Ascending aorta (tissue), 2 donors: Measurements from ENCODE around the gene ARHGAP25. TPM values are rescaled to one million over a fixed set of nuclear protein-coding genes. Genes with fewer than 3 reads are reported as not detected.

Source experiments
- DNase-seq, 2 donors: peaks; one replicate each; pipeline ENCODE4 v3.0.0-alpha.2; 2019; ENCODE audit warnings: low spot score in 2 of 2
- H3K27ac ChIP-seq, 2 donors: fragments of 200-600 bp; sonication (generic); one replicate each; pipeline ENCODE4 v1.5.1; 2016 to 2017; ENCODE audit warnings: mild to moderate bottlenecking in 1 of 2
- H3K27me3 ChIP-seq: fragments of 200-600 bp; sonication (generic); one replicate; pipeline ENCODE4 v1.5.1; 2017
- H3K36me3 ChIP-seq, 2 donors: fragments of 200-600 bp; sonication (generic); one replicate each; pipeline ENCODE4 v1.5.1; 2016
- H3K4me1 ChIP-seq, 2 donors: fragments of 200-600 bp; sonication (generic); one replicate each; pipeline ENCODE4 v1.5.1; 2016 to 2017; ENCODE audit warnings: mild to moderate bottlenecking in 1 of 2
- H3K4me3 ChIP-seq, 2 donors: fragments of 200-600 bp; sonication (generic); one replicate each; pipeline ENCODE4 v1.5.1; 2016 to 2017; ENCODE audit warnings: mild to moderate bottlenecking in 1 of 2
- H3K9me3 ChIP-seq, 2 donors: fragments of 200-600 bp; sonication (generic); one replicate each; pipeline ENCODE4 v1.5.1; 2016
- intact Hi-C: fragments of 100-400 bp; cut with DNase I; formaldehyde crosslinking; loops from one replicate; pipeline ENCODE4 v1.15.1; 2023
- total RNA-seq: library from RNA; depleted of rRNA; stranded (reverse); fragments of >200 nt; gene quantifications from one replicate; pipeline ENCODE4 v1.1.0, GENCODE V29; 2016
- TF ChIP-seq, protein P1 (sequence below), 3 experiments: fragments of 200-600 bp in 2 of 3; fragments of 450-650 bp in 1 of 3; sonication (generic) in 2 of 3; IDR thresholded peaks; one replicate each; pipeline ENCODE4 v1.5.1; 2016 to 2019; ENCODE audit warnings: antibody characterized with exemption in 3 of 3, mild to moderate bottlenecking in 1 of 3, moderate library complexity in 1 of 3

The ARHGAP25 gene
- total RNA-seq, 1 donor from 2014 or later: 8.3 TPM

DNA sequence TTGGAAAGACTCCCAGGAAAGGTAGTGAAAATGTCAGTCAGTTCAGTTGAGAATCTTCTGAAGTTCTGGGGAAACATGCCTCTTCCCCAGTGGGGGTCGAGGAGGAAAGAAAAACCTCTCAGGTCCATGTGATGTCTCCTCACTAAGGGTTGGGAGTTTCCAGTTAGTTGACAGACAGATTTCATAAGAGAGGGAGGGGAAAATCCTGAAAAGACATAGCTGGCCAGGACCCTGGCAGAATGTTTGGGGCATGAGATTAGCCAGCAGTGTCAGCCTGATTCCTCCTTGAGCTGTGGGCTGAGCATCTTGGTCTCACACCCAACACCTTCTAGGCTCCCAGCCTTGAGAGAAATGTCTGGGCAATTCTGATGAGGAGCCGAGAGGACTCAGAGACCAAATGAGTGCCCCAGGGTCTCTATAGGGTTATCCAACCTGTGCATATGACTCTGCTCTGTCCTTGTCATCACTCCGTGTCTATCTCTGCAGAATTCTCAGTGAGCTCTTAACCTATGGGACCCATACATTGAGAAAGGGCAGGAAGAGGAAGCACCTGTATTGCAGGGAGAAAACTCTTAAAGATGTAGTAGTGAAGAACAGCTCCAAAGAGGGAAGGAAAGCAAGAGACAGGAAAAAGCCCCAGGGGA is 122.7 kb downstream of the ARHGAP25 start:
- H3K27ac ChIP-seq: no peak overlapping the region
- no peaks in the 10 kb centered on the region for H3K36me3 ChIP-seq
- intact Hi-C loops: no loop called here
- H3K4me3 ChIP-seq: no peak overlapping the region
- H3K27me3 ChIP-seq: no peaks in the 10 kb centered on the region
- H3K9me3 ChIP-seq: no peaks in the 10 kb centered on the region
- no peak for DNase-seq
- no peaks in the 10 kb centered on the region for H3K4me1 ChIP-seq
- TF ChIP-seq, protein P1, sequence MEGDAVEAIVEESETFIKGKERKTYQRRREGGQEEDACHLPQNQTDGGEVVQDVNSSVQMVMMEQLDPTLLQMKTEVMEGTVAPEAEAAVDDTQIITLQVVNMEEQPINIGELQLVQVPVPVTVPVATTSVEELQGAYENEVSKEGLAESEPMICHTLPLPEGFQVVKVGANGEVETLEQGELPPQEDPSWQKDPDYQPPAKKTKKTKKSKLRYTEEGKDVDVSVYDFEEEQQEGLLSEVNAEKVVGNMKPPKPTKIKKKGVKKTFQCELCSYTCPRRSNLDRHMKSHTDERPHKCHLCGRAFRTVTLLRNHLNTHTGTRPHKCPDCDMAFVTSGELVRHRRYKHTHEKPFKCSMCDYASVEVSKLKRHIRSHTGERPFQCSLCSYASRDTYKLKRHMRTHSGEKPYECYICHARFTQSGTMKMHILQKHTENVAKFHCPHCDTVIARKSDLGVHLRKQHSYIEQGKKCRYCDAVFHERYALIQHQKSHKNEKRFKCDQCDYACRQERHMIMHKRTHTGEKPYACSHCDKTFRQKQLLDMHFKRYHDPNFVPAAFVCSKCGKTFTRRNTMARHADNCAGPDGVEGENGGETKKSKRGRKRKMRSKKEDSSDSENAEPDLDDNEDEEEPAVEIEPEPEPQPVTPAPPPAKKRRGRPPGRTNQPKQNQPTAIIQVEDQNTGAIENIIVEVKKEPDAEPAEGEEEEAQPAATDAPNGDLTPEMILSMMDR (IDR thresholded peaks at IDR 0.05): no peak

DNA sequence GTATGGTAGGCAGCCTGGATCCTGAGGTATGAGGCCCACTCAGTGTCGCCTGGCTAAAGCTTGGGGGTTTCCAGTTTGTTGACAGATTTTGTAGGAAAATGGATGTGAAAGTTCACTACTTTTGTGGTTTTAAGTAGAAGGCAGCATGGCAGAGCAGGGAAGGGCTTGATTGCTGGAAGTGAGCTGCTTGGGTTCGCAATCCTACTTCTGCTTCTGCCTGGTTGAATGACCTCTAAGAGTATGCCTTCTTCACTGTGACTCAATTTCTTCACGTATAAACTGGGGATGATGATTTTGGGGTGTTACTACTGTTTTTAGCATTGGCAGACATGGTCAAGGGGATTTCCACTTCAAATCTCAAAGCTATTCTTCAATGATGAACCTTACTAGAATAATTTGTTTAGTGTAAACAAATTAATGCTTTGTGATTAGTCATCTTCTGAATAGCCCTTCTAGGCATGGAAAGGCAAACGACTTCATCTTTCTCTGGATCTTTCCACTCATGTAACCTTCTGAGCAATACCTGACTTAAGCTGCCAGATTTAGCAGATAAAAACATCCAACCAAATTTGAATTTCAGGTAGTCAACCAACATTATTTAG is 123.3 kb downstream of the ARHGAP25 start:
- intact Hi-C loops: no loop called here
- Histone ChIP-seq H3K4me1 (no peaks in the 10 kb centered on the region), H3K27ac (no peak overlapping the region), H3K36me3 (no peaks in the 10 kb centered on the region), H3K27me3 (no peaks in the 10 kb centered on the region), H3K9me3 (no peaks in the 10 kb centered on the region), H3K4me3 (no peak overlapping the region)
- TF ChIP-seq, protein P1 (IDR thresholded peaks at IDR 0.05): no peak
- no peak for DNase-seq

DNA sequence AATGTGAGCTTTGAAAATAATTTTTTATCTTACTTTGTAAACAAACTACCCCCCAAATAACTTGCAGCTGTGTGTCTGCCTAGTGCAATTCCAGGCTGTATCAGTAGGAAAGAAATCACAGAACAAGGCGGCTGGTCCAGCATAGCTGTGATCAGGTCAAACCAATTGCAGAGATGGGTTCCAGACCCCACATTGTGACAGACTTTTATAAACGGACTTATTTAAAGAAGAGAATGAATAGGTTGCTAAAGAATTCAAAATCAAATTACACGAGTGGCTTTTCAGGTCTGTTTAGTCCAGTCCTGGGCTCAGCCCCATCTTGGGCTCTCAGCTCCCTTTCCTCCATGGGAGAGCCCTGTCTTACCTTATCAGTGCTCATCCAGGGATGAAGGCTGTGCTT is 125.5 kb downstream of the ARHGAP25 start:
- intact Hi-C loops: no loop called here
- TF ChIP-seq, protein P1 (IDR thresholded peaks at IDR 0.05): no peak
- Histone ChIP-seq H3K4me3 (no peak overlapping the region), H3K9me3 (no peaks in the 10 kb centered on the region), H3K36me3 (no peaks in the 10 kb centered on the region), H3K27me3 (no peaks in the 10 kb centered on the region), H3K27ac (no peak overlapping the region), H3K4me1 (no peaks in the 10 kb centered on the region)
- no peak for DNase-seq

DNA sequence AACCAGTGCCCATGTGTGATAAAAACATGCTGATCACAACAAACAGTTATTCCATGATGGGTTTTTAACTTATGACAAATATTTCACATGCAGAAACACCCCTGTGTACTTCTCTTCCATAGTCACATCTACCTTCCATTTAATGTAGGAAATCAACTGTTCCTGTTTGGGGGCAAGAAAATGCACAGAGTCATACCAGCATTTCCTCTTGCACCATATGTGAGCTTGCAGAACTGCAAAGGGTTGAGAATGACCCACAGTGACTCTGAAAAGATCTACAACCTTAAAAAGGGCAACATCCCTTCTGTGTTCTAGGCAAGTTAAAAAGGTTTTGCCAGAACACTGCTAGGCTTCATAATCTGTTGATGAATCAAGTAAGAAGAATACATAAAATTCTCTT is 126.7 kb downstream of the ARHGAP25 start:
- Histone ChIP-seq H3K36me3 (no peaks in the 10 kb centered on the region), H3K27ac (no peak overlapping the region), H3K4me3 (no peak overlapping the region), H3K4me1 (no peaks in the 10 kb centered on the region), H3K27me3 (no peaks in the 10 kb centered on the region), H3K9me3 (no peaks in the 10 kb centered on the region)
- DNase-seq: no peak
- intact Hi-C loops: no loop called here
- TF ChIP-seq, protein P1 (IDR thresholded peaks at IDR 0.05): no peak

DNA sequence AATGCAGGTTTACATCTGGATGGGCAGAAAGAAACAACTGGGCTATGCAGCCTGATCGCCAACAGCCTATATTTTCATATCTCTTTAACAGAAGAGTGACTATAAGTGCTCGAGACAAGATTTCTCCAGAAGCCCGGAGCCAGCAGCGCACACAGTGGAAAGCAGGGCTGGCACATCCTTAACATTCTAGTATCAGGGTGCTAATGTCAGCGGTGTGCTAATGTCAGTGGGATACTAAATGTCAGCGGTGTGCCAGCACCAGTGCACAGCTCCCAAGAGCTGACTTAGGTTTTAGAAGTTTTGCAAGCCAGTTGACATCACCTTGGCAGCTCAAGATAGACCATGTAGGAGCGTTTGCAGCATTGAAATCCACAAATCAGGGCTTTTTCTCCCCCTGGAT is 128.3 kb downstream of the ARHGAP25 start:
- H3K9me3 ChIP-seq: no peaks in the 10 kb centered on the region
- intact Hi-C loops: no loop called here

More for the DNA sequence above, 128.3 kb downstream of the ARHGAP25 start:
- DNase-seq: no peak
- TF ChIP-seq, protein P1 (IDR thresholded peaks at IDR 0.05): no peak
- Histone ChIP-seq H3K4me1 (no peaks in the 10 kb centered on the region), H3K27ac (no peak overlapping the region), H3K27me3 (no peaks in the 10 kb centered on the region), H3K36me3 (no peaks in the 10 kb centered on the region), H3K4me3 (no peak overlapping the region)
